Urinary bladder (tissue), 4 donors: ENCODE measurements around the gene SLAMF8. TPM values are rescaled to one million over a fixed set of nuclear protein-coding genes. Genes with fewer than 3 reads are reported as not detected.

Experiments used
- DNase-seq: peaks from one replicate; pipeline ENCODE4 v3.0.0-alpha.2; 2015; ENCODE audit errors: extremely low spot score
- H3K27ac ChIP-seq: one replicate; pipeline ENCODE4 v1.5.1; 2013; ENCODE audit warnings: low read depth, mild to moderate bottlenecking, moderate library complexity
- H3K36me3 ChIP-seq: one replicate; pipeline ENCODE4 v1.6.1; 2013; ENCODE audit warnings: mild to moderate bottlenecking, moderate library complexity; ENCODE audit not compliant: insufficient read depth
- H3K4me1 ChIP-seq: one replicate; pipeline ENCODE4 v1.6.1; 2013; ENCODE audit warnings: mild to moderate bottlenecking, moderate library complexity; ENCODE audit not compliant: insufficient read depth
- H3K4me3 ChIP-seq: one replicate; pipeline ENCODE4 v1.5.1; 2013; ENCODE audit warnings: low read depth, low read length
- WGBS: extraction: QIAGEN DNeasy Blood & Tissue Kit; methylation state at CpG from one replicate; pipeline ENCODE4 v1.1.7; 2013; 5-methylcytosine and 5-hydroxymethylcytosine counted together
- polyA plus RNA-seq: library from polyadenylated mRNA; stranded (reverse); fragments of 200-250 nt; gene quantifications from one replicate; pipeline ENCODE4 v1.2.3, GENCODE V29; 2013
- total RNA-seq: library from RNA; depleted of rRNA; stranded (reverse); fragments of >200 nt; gene quantifications from one replicate; pipeline ENCODE4 v1.2.3, GENCODE V29; 2014
- donor health status: healthy with polysubstance abuse.
- donor health status: healthy.

Gene SLAMF8
- total and polyA plus RNA-seq, 2 donors = 0.69 to 6.1 TPM

- Histone ChIP-seq H3K4me3 (no peak overlapping the region), H3K4me1 (no peaks in the 10 kb centered on the region), H3K27ac (no peak overlapping the region), H3K36me3 (no peaks in the 10 kb centered on the region)
- WGBS = 90% methylated on average over 11 of the region's 11 CpGs
- DNase-seq = no peak
These were observed 2.1 kb downstream of the SLAMF8 start for GRCh38 chr1:159828581-159829272.

DNA sequence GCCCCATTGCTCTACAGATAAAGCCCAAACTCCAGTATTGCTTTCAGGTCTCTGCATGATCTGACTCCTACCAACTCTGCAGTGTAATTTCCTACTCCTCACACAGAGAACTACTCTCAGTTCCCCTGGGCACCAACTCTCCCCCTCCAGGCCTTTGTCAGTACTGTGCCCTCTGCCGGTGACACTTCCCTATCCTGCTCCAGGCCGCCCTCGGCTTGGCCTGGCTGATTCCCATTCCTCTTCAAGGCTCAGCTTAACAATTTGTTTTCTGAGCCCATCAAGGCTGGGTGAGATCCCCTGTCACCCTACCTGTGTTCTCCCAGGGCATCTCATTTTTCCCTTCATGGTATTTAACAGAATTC is 2.6 kb downstream of the SLAMF8 start:
- no peak for DNase-seq
- H3K4me3 ChIP-seq = no peak overlapping the region
- no peaks in the 10 kb centered on the region for H3K4me1 ChIP-seq
- WGBS = 55% methylated on average over 3 of the region's 3 CpGs
- no peaks in the 10 kb centered on the region for H3K36me3 ChIP-seq
- no peak overlapping the region for H3K27ac ChIP-seq

- no peak for DNase-seq
- no peak overlapping the region for H3K4me3 ChIP-seq
- no peak overlapping the region for H3K27ac ChIP-seq
- H3K36me3 ChIP-seq = no peaks in the 10 kb centered on the region
- no peaks in the 10 kb centered on the region for H3K4me1 ChIP-seq
- 79% methylated on average over 18 of the region's 18 CpGs for WGBS
These were observed 3.3 kb downstream of the SLAMF8 start for GRCh38 chr1:159829822-159830465.

DNA sequence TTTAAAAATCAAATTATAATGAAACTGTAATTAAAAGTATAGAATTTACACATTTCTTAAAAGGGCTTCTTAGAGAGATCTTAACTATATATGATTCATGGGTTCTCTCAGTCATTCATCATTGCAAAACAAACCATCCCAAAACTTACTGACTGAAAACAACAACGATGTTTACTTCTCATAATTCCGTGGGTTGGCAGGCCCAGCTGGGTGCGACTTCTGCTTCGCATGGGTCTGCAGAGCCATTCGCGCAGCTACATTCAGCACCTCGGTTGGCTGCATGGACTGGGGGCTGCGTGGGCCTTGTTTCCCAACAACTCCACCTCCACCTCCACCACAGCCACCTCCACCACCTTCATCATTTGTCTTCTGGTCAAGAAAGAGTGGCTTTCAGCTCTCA is 4.0 kb downstream of the SLAMF8 start:
- 86% methylated on average over 8 of the region's 8 CpGs for WGBS
- DNase-seq = no peak
- no peaks in the 10 kb centered on the region for H3K4me1 ChIP-seq
- H3K36me3 ChIP-seq = no peaks in the 10 kb centered on the region
- no peak overlapping the region for H3K27ac ChIP-seq
- H3K4me3 ChIP-seq = no peak overlapping the region

DNA sequence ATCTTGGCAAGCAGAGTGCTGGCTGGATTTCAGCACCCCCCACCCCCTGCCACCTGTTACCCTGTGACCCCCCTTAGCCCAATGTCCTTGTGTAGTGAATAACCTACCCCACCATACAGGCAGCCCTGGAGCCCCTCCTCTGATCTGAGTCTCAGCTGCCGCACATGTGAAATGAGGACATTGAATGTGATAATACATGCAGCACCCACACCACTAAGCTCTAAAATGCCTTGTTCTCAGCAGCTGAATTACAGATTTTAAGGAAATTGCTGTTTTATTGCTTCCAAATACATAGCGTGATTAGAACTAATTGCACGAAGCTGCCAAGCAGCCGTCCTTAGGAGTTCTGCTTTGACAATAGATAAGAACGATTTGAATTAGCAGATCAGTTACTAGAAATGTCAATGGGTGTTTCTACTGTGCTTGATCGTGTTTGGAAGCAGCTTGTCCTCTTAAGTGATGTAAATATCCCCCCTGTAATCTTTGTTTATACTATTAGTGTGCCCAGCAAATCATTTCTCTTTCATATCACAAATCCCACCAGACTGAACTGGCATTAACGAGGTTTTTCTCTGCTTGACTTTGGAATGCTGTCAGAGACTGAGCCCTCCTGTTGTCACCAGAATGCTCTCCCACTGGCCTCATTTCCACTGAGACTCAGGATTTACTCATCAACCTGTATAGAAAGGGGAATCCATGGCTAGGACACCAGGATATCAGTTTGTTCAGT is 4.9 kb downstream of the SLAMF8 start:
- Histone ChIP-seq H3K36me3 (no peaks in the 10 kb centered on the region), H3K27ac (no peak overlapping the region), H3K4me1 (no peaks in the 10 kb centered on the region), H3K4me3 (no peak overlapping the region)
- no peak for DNase-seq
- 47% methylated on average over 7 of the region's 7 CpGs for WGBS

GRCh38 chr1:159832309-159832708 is 5.6 kb downstream of the SLAMF8 start:
- H3K4me3 ChIP-seq = no peak overlapping the region
- no peaks in the 10 kb centered on the region for H3K36me3 ChIP-seq
- 95% methylated on average over 2 of the region's 2 CpGs for WGBS
- no peak for DNase-seq
- no peak overlapping the region for H3K27ac ChIP-seq
- no peaks in the 10 kb centered on the region for H3K4me1 ChIP-seq

DNA sequence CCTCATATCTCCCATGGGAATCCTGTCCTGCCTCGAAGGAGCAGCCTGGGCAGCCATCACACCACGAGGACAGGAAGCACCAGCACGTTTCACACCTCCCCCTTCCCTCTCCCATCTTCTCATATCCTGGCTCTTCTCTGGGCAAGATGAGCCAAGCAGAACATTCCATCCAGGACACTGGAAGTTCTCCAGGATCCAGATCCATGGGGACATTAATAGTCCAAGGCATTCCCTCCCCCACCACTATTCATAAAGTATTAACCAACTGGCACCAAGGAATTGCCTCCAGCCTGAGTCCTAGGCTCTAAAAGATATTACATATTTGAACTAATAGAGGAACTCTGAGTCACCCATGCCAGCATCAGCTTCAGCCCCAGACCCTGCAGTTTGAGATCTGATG is 8.7 kb downstream of the SLAMF8 start:
- Histone ChIP-seq H3K27ac (no peak overlapping the region), H3K4me3 (no peak overlapping the region), H3K36me3 (no peaks in the 10 kb centered on the region), H3K4me1 (no peaks in the 10 kb centered on the region)
- 68% methylated on average over 3 of the region's 3 CpGs for WGBS
- no peak for DNase-seq

DNA sequence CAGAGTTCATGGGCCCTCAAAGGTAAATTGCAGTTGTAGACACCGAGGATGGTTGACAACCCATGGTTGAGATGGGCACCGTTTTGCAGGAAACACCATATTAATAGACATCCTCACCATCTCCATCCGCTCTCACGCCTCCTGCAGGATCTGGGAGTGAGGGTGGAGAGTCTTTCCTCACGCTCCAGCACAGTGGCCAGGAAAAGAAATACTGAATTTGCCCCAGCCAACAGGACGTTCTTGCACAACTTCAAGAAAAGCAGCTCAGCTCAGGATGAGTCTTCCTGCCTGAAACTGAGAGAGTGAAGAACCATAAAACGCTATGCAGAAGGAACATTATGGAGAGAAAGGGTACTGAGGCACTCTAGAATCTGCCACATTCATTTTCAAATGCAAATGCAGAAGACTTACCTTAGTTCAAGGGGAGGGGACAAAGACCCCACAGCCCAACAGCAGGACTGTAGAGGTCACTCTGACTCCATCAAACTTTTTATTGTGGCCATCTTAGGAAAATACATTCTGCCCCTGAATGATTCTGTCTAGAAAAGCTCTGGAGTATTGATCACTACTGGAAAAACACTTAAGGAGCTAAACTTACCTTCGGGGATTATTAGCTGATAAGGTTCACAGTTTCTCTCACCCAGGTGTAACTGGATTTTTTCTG is 9.3 kb downstream of the SLAMF8 start:
- H3K4me3 ChIP-seq = no peak overlapping the region
- no peak for DNase-seq
- 87% methylated on average over 8 of the region's 8 CpGs for WGBS
- H3K36me3 ChIP-seq = no peaks in the 10 kb centered on the region
- H3K4me1 ChIP-seq = no peaks in the 10 kb centered on the region
- H3K27ac ChIP-seq = no peak overlapping the region

DNA sequence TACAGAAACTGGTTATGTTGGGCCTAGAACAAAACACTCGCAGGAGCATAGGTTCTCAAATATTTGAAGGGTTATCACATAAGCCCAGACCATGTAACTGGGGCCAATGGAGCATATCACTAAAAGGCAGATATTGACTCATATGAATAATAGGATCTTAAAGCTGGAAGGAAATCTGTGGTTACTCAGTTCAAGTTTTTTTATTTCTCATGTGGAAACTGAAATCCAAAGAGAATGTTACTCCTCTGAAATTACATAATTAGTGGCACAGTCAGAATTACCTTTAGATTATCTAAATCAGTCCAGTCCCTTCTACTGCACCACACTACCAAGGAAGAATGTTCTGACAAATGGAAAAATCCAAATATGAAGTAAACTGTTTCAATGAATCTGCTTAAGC is 12.0 kb downstream of the SLAMF8 start:
- no peaks in the 10 kb centered on the region for H3K4me1 ChIP-seq
- DNase-seq = no peak
- WGBS = 92% methylated on average over 1 of the region's 1 CpG
- H3K27ac ChIP-seq = no peak overlapping the region
- no peaks in the 10 kb centered on the region for H3K36me3 ChIP-seq
- no peak overlapping the region for H3K4me3 ChIP-seq

DNA sequence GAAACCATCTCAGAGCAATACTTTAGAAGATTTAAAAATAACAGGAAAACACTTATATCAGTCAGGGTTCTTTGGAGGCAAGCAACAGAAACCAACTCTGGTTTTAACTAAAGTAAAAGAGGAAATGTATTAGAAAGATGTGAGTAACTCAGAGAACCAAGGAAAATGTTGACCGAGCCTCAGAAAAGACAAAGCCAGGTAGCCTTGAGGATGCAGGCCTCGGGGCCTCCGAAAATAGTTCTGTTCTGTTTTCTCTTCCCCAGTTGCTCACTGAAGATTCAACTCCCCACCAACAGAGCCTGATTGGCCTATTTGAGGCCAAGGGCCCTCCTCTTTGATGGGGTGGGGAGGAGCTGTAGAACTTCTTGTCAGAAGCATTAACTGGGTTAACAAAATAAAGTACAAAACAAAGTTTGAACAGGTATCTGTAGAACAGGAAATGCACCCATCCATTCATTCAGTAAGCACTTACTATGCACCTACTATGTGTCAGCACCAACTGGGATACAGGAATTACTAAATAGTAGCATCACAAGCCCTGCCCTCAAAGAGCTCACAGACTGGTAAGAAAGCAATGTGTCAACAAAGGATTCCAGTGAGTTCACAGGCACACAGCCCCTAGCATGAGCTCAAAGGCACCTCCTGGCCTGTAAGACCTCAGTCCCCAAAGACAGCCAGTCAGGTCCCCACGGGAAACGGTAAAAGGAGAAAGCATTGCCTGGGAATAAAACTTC is 12.6 kb downstream of the SLAMF8 start:
- 93% methylated on average over 5 of the region's 5 CpGs for WGBS
- no peak for DNase-seq
- no peaks in the 10 kb centered on the region for H3K4me1 ChIP-seq
- no peak overlapping the region for H3K27ac ChIP-seq
- no peaks in the 10 kb centered on the region for H3K36me3 ChIP-seq
- no peak overlapping the region for H3K4me3 ChIP-seq

DNA sequence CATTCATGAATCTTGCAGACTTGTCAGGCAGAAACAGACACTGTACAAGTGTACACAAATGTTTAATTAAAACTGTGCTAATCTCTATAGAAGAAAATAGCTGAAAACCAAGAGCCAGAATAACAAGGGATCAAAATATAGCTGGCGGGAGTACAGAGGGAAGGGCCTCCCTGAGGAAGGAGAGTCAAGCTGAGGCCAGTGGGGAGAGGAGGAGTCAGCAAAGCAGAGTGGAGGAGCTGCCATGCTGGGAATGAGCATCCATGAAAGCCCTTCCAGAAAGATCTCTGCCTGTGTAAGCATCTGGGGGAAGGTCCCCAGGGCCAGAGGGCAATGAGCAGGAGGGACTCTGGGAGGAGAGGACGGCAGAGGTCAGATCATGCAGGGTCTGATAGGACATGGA is 15.1 kb downstream of the SLAMF8 start:
- no peak for DNase-seq

DNA sequence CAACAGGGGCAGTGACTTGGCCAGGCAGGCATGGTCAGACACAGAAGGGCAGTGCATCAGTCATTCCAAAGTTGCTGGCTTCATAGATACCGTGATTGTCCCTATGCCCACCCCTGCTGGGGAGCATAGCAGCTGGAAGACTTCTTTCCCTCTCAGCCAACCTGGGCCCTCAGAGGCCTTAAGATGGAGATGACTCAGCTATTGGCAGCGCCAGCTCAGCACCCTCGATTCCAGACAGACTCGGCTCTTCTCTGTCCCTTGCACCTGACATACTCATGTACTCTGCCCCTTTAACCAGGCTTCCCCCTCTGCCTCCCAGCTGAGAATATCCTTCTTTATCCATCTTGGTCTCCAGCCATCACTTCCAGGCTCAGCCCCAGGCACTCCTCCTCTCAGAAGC is 16.8 kb downstream of the SLAMF8 start:
- no peak overlapping the region for H3K4me3 ChIP-seq
- WGBS = 77% methylated on average over 4 of the region's 4 CpGs
- H3K36me3 ChIP-seq = no peaks in the 10 kb centered on the region
- no peak for DNase-seq
- no peaks in the 10 kb centered on the region for H3K4me1 ChIP-seq
- H3K27ac ChIP-seq = no peak overlapping the region

More for the DNA sequence above, 15.1 kb downstream of the SLAMF8 start:
- no peaks in the 10 kb centered on the region for H3K4me1 ChIP-seq
- no peaks in the 10 kb centered on the region for H3K36me3 ChIP-seq
- 77% methylated on average over 2 of the region's 2 CpGs for WGBS
- no peak overlapping the region for H3K4me3 ChIP-seq
- no peak overlapping the region for H3K27ac ChIP-seq
